Cardiac ventricle fibroblast (primary cell): ENCODE measurements around the gene HSD17B3. TPM values are rescaled to one million over a fixed set of nuclear protein-coding genes. Genes with fewer than 3 reads are reported as not detected.

Experiments used
- total RNA-seq: library from RNA; depleted of rRNA; stranded (reverse); fragments of >200 nt; gene quantifications from 2 replicates; pipeline ENCODE4 v1.2.3, GENCODE V29; 2015

The HSD17B3 gene
- total RNA-seq = not detected in 2 replicates

GRCh38 chr9:96302021-96302420 is at the start of gene HSD17B3:
TSS of gene HSD17B3 (minus strand) at chr9:96302176. CDS start at chr9:96302104, 72 bp downstream.

Other genes with a start within 250 kb of the HSD17B3 start
- gene SLC35D2, start 81.5 kb upstream of the HSD17B3 start, total RNA-seq = 12.1 and 16.9 TPM in 2 replicates
- gene ZNF367, start 116.2 kb upstream of the HSD17B3 start, total RNA-seq = 0.50 and 0.59 TPM in 2 replicates
- gene HABP4, start 148.0 kb upstream of the HSD17B3 start, total RNA-seq = 9.5 TPM in 2 replicates